GM18951 (cell line): ENCODE data around the gene MAEA.

Source experiments
- POLR2A ChIP-seq: IDR thresholded peaks from 4 replicates; pipeline ENCODE4 v1.6.1; 2011; ENCODE audit warnings: mild to moderate bottlenecking; ENCODE audit not compliant: insufficient read length, insufficient read depth; ENCODE audit errors: extremely low read depth
- in situ Hi-C: fragments of 300-500 bp; cut with MboI; formaldehyde crosslinking; loops from one replicate; pipeline ENCODE4 v1.12.0; 2022; ENCODE audit warnings: low sequenced_read_pairs, mixed read lengths, inconsistent platforms; ENCODE audit not compliant: unreplicated experiment

Gene MAEA

DNA sequence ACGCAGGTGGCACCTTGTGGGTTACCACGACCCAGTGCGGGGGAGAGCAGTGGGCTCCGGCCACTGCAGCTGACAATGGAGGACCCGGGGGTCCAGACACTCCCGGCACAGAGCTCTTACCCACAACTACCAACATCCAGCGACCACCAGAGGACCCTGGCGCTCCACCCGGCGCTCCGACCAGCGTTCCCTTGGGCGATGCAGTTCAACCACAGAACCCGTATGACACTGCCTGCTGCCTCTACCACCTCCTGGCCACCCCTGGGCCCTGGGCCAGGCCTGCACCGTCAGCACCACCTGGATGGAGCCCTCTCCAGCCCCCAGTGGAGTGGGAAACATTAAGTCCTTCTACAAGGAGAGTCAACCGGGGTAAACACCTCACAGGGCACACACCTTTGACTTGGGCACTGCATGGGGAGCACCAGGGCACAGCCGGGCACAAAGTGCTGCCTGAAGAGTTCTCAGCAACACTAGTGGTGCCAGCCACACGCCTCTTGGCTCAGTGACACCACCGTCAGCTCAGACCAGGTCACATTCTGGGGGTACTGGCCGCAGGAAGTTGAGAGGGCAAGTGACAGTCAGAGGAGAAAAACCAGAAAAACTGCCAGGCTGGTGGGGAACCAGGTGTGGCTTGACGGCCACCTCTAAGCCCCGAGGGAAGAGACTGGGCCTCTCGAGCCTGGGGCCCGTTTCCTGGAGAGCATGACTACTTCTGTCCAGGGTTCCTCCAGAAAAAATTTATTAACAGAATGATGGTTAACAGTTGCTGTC, 43.4 kb upstream of the MAEA start:
- in situ Hi-C loops = no loop called here
- TF ChIP-seq POLR2A = no peak

DNA sequence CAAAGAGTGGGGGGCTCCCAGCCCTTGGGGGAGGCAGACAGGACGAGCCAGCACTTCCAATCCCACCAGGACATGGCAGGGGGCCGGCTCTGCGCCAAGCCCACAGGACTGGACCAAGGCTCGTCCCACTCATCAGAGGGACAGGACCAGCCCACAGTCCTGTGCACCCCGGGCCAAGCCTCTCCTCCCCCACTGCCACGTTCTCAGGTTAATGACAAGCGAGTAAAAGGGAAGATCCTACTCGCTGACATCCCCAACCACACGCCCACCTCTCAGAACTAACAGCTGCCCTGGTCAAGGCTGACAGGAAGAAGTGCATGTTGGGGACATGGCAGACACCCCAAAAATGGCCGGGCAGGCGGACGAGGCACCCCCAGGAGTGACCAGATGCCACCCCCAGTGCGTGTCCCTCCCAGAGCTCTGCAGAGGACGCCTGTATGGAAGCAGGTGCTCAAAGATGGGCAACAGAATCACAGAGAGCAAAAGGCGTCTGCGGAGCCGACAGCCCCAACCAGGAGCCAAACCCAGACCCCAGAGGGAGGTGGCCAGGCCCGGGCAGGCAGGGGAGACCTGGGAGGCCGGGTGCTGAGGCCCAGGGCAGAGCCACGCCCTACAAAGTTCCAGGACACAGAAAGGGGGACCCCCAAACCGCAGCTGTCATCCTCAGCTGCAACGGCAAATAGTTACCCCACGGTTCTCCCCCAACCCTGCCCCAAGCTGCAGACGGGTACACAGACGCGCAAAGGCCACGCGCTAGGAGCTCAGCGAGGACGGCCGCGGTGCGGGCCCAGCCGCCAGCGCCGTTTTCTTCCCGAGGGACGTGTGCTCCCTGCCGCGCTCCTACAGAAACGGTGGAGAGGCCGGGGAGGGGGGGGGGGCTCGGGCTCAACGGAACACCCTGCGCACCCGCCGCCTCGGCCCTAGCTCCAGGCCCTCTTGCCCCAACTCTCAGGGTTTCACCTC, 42.5 kb upstream of the MAEA start:
- TF ChIP-seq POLR2A = peak; percentile 26
- in situ Hi-C loops = no loop called here

DNA sequence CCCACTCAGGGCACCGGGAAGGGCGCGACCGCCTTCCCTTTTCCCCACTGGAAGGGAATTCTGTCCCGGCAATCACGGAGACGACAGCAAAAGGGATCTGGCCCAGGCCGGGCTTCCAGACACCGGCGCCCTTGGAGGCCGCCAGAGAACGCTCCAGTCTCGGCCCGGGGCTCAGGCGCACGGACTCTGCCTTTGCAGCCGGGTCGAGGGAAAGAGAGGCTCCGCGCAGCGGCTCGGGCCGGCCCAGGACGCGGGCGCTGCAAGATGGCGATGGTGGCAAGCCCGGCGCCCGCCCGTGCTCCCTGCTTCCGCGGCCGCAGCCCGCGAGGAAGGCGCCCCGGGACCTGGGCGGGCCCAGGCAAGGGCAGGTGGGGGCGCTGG, 41.8 kb upstream of the MAEA start:
- in situ Hi-C loops = no loop called here
- TF ChIP-seq POLR2A = no peak

DNA sequence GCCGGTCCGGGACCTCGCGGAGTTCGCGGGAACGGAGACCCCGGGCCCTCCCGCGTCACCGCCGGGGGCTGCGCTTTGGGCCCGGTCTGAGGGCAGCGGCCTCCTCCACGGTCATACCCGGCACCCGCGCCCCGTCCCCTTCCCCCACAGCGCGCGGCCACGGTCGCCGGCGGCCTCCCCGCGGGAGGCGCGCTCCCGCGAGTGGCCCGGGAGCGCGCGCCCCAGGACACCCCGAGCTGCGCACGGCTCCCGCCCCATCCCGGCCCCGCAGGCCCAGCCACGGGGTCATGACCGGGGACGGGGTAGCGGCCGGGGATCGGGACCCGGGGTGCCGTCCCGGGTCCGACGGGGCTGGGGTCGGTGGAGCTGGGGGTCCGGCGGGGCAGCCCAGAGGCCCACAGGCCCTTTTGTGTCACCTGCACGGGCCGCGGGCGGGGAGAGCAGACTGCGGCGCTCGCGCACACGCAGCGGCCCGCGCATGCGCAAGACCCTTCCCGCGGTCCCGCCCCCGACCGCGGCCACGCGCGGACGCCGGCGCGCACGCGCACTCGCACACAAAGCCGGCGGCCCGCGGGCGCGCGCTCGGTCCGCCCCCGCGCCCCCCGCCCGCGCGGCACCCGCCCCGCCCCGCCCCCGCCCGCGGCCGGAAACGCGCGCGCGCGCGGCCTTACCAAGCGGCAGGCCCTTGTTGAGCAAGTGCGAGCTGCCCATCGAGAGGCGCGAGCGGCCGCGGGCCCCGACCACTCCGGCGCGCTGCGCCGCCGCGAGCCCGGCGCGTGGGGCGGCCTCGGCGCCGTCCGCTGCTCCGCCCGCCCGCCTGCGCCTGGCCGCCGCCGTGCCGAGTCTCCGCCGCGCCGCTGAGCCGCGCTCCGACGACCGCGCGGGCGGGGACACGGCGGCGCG, 41.2 kb upstream of the MAEA start, which contains the start of gene CTBP1:
TSS of gene CTBP1 (minus strand) at position 886 of the 903 bp plus-strand sequence. CDS start 7,799 bp downstream, outside the sequence.
- in situ Hi-C loops = no loop called here

DNA sequence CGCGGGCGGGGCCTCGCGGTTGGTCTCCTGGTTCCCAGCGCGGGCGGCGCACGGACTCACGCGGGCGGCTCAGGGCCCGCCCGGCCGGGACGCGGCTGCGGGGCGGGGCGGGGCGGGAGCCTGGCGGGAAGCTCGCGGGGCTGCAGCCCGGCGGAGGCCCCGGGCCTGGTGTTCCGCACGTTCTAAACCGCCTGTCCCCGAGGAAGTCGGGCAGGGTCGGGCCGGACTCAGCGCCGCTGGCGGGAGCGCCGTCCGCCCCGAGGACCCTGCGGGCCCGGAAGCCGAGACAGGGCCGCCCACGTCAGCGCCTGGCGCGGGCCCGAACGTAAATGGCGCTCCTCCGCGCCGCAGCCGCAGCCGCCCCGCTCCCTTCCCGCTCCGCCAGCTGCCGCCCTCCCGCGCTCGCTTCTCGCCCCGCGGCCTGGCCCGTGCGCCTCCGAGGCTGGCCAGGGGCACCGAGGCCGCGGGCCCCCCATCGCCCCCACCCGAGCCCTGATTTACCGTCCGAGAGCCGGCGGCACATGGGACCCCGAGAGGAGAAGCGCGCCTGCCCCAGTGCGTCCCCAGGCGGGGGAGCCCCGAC, 40.5 kb upstream of the MAEA start:
- TF ChIP-seq POLR2A = peak; percentile 67
- in situ Hi-C loops = no loop called here

More for the DNA sequence above, 41.2 kb upstream of the MAEA start, which contains the start of gene CTBP1:
- peak; percentile 56 for TF ChIP-seq POLR2A

DNA sequence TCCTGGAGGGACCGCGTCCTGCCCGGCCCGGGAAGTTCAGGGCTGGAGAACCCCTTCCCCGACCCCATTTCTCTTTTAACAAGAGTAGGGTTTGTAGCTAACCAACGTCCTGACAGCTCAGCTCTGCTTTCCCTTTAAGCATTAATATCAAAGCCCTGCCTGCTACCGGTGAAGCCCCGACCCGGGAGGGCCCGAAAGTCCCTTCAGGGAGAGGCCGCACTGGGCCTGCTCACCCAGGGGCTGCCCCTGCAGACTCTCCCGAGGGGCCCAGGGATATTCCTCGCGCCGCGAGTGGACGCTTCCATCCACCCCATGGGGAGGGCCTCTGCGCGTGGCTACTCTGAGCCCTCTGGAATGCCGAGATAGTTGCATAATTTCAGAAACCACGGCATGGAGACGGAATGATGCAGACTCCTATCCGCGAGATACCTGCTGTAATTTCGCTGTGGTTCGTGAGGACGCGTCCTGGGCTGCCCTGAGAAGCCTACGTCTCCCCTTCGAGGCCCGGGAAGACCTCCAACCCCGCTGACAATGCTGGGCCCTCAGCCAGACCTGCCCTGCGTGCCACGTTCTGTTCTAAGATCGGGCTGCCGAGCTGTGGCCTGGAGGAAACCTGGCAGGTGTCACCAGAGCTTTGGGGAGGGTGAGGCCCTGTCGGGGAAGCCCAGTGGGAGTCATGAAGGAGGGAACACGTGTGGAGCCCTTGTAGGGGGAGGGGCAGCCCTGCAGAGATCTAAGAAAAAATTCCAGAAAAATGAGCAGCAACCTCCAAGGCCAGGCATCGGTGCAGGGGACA, 39.8 kb upstream of the MAEA start:
- no peak for TF ChIP-seq POLR2A
- in situ Hi-C loops = no loop called here

DNA sequence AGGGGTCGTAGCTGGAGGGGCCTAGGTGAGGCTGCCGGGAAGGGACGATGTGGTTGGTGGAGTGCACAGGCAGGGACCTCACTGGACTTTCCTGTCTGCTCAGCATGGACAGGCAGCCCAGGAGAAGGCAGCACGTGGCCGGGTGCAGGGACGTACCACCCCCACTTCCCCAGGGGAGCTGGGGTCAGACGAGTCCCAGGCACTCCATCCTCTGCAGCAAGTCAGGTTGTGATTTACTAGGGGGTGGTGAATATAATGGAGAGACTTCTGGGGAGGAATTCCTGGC, 39.2 kb upstream of the MAEA start:
- in situ Hi-C loops = no loop called here
- no peak for TF ChIP-seq POLR2A

DNA sequence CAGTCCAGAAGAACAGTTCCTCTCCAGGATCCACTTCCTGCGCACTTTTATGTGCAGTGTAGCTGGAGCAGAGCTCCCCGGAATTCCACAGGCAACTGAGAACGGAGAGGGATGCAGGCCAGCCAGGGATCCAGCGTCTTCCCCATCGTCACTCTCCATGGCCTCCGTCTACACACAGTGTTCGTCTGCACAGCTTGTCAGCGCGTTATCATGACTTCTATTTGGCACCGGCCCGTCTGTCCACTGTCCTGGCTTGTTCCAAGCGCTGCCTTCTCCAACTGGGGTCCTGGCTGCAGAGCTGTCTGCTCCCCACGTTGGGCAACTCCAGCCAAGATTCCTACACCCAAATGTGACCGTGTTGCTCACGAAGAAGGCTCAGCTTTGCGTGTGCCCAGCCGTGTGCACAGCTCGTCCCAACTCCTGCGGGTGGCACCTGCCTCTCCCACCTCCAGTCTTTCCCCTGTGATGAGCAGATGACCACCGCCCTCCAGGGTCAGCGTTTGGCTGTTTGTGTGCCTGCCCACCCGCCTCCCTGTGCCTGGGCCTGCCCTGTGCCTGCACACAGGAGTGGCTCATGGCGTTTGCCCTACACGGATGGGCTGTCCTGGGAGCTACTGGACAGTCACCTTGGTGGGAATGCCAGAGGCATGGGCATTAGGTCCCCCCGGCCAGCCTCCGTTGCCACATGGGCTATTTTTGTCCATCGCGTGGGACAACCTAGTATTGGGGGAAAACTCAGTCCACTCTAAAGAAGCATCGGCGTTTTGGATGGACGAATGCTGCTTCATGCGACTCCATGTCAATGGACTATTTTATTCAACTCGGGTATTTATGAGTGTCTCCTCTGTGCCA, 38.5 kb upstream of the MAEA start:
- in situ Hi-C loops = no loop called here
- no peak for TF ChIP-seq POLR2A

DNA sequence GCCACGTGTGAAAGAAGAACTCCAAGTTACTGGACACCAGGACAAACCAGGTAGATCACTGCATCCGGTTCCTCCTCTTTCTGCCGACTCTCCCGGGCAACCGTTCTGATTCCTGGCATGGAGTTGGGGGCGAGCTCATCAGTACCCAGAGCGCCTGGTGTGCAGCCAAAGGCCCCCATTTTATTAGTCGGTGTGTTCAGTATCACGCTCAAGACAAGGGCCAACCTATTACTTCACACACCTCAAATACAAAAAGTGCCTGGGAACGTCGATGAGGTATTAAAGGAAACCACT, 38.0 kb upstream of the MAEA start:
- no peak for TF ChIP-seq POLR2A
- in situ Hi-C loops = no loop called here

DNA sequence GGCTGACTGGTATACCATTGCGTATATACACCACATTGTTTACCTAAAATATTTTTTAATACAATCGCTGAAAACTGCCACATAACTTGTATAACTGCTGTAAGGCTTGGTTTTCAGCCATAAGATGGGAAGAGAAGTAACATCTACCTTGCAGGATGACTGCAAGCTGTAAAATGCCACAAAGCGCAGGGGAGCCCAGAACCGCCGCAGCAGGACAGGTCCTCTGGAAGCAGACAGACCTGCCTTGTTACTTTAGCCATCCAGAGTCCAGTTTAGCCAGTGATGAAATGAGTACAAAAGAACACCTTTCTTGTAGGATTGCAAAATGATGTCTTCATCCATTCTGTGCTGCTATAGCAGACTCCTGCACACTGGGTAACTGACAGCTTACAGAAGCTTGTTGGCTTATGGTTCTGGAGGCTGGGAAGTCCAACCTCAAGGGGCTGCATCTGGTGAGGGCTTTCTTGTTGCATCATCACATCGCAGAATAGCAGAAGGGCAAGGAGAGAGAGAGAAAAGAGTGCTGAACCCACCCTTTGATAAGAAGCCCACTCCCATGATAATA, 36.7 kb upstream of the MAEA start:
- in situ Hi-C loops = no loop called here

DNA sequence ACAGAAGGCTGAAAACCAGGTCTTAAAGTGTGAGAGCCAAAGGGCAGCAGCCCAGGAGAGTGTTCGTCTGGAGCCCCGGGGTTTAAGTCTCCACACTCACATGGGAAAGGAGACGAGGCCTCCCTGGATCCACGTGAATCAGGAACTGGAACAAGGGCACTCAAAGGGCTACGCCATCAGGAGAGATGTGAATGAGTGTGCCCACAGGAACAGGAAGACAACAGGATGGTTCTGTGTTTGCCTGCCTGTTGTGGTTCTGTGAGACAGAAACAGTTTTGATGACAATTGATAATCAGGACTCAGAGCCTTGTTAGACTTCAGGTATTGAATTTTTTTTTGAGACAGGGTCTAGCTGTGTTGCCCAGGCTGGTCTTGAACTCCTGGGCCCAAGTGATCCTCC, 35.9 kb upstream of the MAEA start:
- TF ChIP-seq POLR2A = no peak
- in situ Hi-C loops = no loop called here

More for the DNA sequence above, 36.7 kb upstream of the MAEA start:
- TF ChIP-seq POLR2A = no peak
